Suprapubic skin (tissue), 4 donors: ENCODE measurements around the gene MFGE8. TPM values are rescaled to one million over a fixed set of nuclear protein-coding genes. Genes with fewer than 3 reads are reported as not detected.

ENCODE experiments used
- DNase-seq, 2 donors: peaks; one replicate each; pipeline ENCODE4 v3.0.0-alpha.2; 2019; ENCODE audit warnings: low spot score in 2 of 2
- H3K27ac ChIP-seq: fragments of 200-600 bp; sonication (generic); one replicate; pipeline ENCODE4 v1.5.1; 2019
- H3K27me3 ChIP-seq: fragments of 200-600 bp; sonication (generic); one replicate; pipeline ENCODE4 v1.5.1; 2019
- H3K36me3 ChIP-seq: fragments of 200-600 bp; sonication (generic); one replicate; pipeline ENCODE4 v1.5.1; 2019
- H3K4me1 ChIP-seq: fragments of 200-600 bp; sonication (generic); one replicate; pipeline ENCODE4 v1.5.1; 2019
- H3K4me3 ChIP-seq: fragments of 200-600 bp; sonication (generic); one replicate; pipeline ENCODE4 v1.5.1; 2019; ENCODE audit warnings: mild to moderate bottlenecking
- H3K9me3 ChIP-seq: fragments of 200-600 bp; sonication (generic); one replicate; pipeline ENCODE4 v1.5.1; 2019
- CTCF ChIP-seq, 2 donors: fragments of 200-600 bp in 1 of 2; fragments of 450-650 bp in 1 of 2; sonication (generic) in 1 of 2; IDR thresholded peaks; one replicate each; pipeline ENCODE4 v1.5.1; 2016 to 2019; ENCODE audit warnings: antibody characterized with exemption in 2 of 2, mild to moderate bottlenecking in 1 of 2, moderate library complexity in 1 of 2
- EP300 ChIP-seq: sonication (generic); formaldehyde crosslinking; IDR thresholded peaks from one replicate; pipeline ENCODE4 v1.6.1; 2017; ENCODE audit warnings: antibody characterized with exemption
- POLR2A ChIP-seq, 2 donors: fragments of 450-650 bp; IDR thresholded peaks; one replicate each; pipeline ENCODE4 v1.6.1; 2017; ENCODE audit warnings: antibody characterized with exemption in 2 of 2, mild to moderate bottlenecking in 2 of 2, moderate library complexity in 2 of 2
- POLR2AphosphoS5 ChIP-seq, 3 donors: sonication (generic); formaldehyde crosslinking; IDR thresholded peaks; one replicate each; pipeline ENCODE4 v1.6.1; 2017; ENCODE audit warnings: antibody characterized with exemption in 3 of 3
- WGBS: methylation state at CpG from one replicate; pipeline ENCODE4 v1.1.5; 2018; 5-methylcytosine and 5-hydroxymethylcytosine counted together
- total RNA-seq, 4 donors: library from RNA; depleted of rRNA; stranded (reverse); fragments of >200 nt; gene quantifications; one replicate each; pipeline ENCODE4 v1.1.0, GENCODE V29; 2016

Gene MFGE8
- total RNA-seq, 4 donors from 2014 or later = 154 to 211 (median 171) TPM

GRCh38 chr15:88860212-88860611 lies 53.0 kb downstream of the MFGE8 start:
- TF ChIP-seq POLR2A (IDR thresholded peaks at IDR 0.05) (no peak), CTCF (IDR thresholded peaks at IDR 0.05) (no peak), POLR2AphosphoS5 (IDR thresholded peaks at IDR 0.05) (no peak), EP300 (no peak)
- 81% methylated on average over 7 of the region's 7 CpGs for WGBS
- DNase-seq = no peak

GRCh38 chr15:88859550-88859949 lies 53.6 kb downstream of the MFGE8 start:
- H3K27me3 ChIP-seq = no peaks in the 10 kb centered on the region
- no peaks in the 10 kb centered on the region for H3K4me1 ChIP-seq
- no peaks in the 10 kb centered on the region for H3K36me3 ChIP-seq
- TF ChIP-seq CTCF (IDR thresholded peaks at IDR 0.05) (no peak), POLR2A (IDR thresholded peaks at IDR 0.05) (no peak), POLR2AphosphoS5 (IDR thresholded peaks at IDR 0.05) (no peak), EP300 (no peak)
- DNase-seq = no peak
- no peaks in the 10 kb centered on the region for H3K9me3 ChIP-seq
- 62% methylated on average over 7 of the region's 7 CpGs for WGBS
- no peak overlapping the region for H3K4me3 ChIP-seq
- no peak overlapping the region for H3K27ac ChIP-seq

More at GRCh38 chr15:88860212-88860611, 53.0 kb downstream of the MFGE8 start:
- H3K36me3 ChIP-seq = no peaks in the 10 kb centered on the region
- H3K4me1 ChIP-seq = no peaks in the 10 kb centered on the region
- H3K27me3 ChIP-seq = no peaks in the 10 kb centered on the region
- no peak overlapping the region for H3K4me3 ChIP-seq
- no peak overlapping the region for H3K27ac ChIP-seq
- no peaks in the 10 kb centered on the region for H3K9me3 ChIP-seq

- 99% methylated on average over 7 of the region's 11 CpGs for WGBS
- no peak overlapping the region for H3K27ac ChIP-seq
- H3K4me1 ChIP-seq = no peaks in the 10 kb centered on the region
- no peak overlapping the region for H3K4me3 ChIP-seq
- no peaks in the 10 kb centered on the region for H3K36me3 ChIP-seq
- no peak for DNase-seq
- H3K9me3 ChIP-seq = no peaks in the 10 kb centered on the region
- no peaks in the 10 kb centered on the region for H3K27me3 ChIP-seq
- TF ChIP-seq POLR2AphosphoS5 (IDR thresholded peaks at IDR 0.05) (no peak), CTCF (IDR thresholded peaks at IDR 0.05) (no peak), EP300 (no peak), POLR2A (IDR thresholded peaks at IDR 0.05) (no peak)
These were observed 54.2 kb downstream of the MFGE8 start for GRCh38 chr15:88858934-88859333.

GRCh38 chr15:88852476-88852875 lies 60.7 kb downstream of the MFGE8 start:
- H3K9me3 ChIP-seq = no peaks in the 10 kb centered on the region
- H3K27ac ChIP-seq = no peak overlapping the region
- no peak overlapping the region for H3K4me3 ChIP-seq
- H3K36me3 ChIP-seq = no peaks in the 10 kb centered on the region
- peaks cover 21% of the 10 kb centered on the region for H3K27me3 ChIP-seq
- no peaks in the 10 kb centered on the region for H3K4me1 ChIP-seq
- DNase-seq = no peak
- TF ChIP-seq POLR2A (IDR thresholded peaks at IDR 0.05) (no peak), CTCF (IDR thresholded peaks at IDR 0.05) (no peak), POLR2AphosphoS5 (IDR thresholded peaks at IDR 0.05) (no peak), EP300 (no peak)

- DNase-seq = no peak
- no peaks in the 10 kb centered on the region for H3K4me1 ChIP-seq
- no peak overlapping the region for H3K4me3 ChIP-seq
- 58% methylated on average over 10 of the region's 22 CpGs for WGBS
- no peaks in the 10 kb centered on the region for H3K9me3 ChIP-seq
- H3K27ac ChIP-seq = no peak overlapping the region
- TF ChIP-seq EP300 (no peak), POLR2AphosphoS5 (IDR thresholded peaks at IDR 0.05) (no peak), CTCF (IDR thresholded peaks at IDR 0.05) (no peak), POLR2A (IDR thresholded peaks at IDR 0.05) (no peak)
- peaks cover 21% of the 10 kb centered on the region for H3K27me3 ChIP-seq
- H3K36me3 ChIP-seq = no peaks in the 10 kb centered on the region
These were observed 63.7 kb downstream of the MFGE8 start for GRCh38 chr15:88849376-88850072.

Other genes with a start within 250 kb of the MFGE8 start
- gene ACAN, start 109.9 kb downstream of the MFGE8 start, total RNA-seq = under 1 TPM in 3 of 4 donors, not detected in 1; 0.05 to 0.25 (median 0.19) TPM
- 10 to 100 TPM in 1 of 4 donors, 1 to 10 TPM in 3; 4.8 to 14.6 (median 8.9) TPM for gene HAPLN3, start 17.8 kb downstream of the MFGE8 start, total RNA-seq
- 10 to 100 TPM; 38.0 to 78.0 (median 63.2) TPM for gene ABHD2, start 175.1 kb upstream of the MFGE8 start, total RNA-seq